Spleen (tissue), 11 donors: ENCODE measurements around the gene BTBD2. TPM values are rescaled to one million over a fixed set of nuclear protein-coding genes. Genes with fewer than 3 reads are reported as not detected.

ENCODE experiments used
- DNase-seq: peaks from one replicate; pipeline ENCODE4 v3.0.0-alpha.2; 2020
- H3K27ac ChIP-seq, 8 donors: fragments of 200-600 bp; sonication (generic) in 7 of 8; 1 replicate in 4 of 8; 2 replicates in 4 of 8; pipeline versions ENCODE4 v1.5.0 to v1.8.0; 2016 to 2021; ENCODE audit warnings: inconsistent platforms in 4 of 8, mild to moderate bottlenecking in 4 of 8, moderate library complexity in 1 of 8
- H3K27me3 ChIP-seq, 7 donors: fragments of 200-600 bp; sonication (generic) in 6 of 7; replicated peaks in 1 of 7; 1 replicate in 4 of 7; 2 replicates in 3 of 7; pipeline versions ENCODE4 v1.5.0 to v1.8.0; 2016 to 2021; ENCODE audit warnings: inconsistent platforms in 3 of 7, mild to moderate bottlenecking in 1 of 7
- H3K36me3 ChIP-seq, 6 donors: fragments of 200-600 bp; sonication (generic) in 5 of 6; 1 replicate in 4 of 6; 2 replicates in 2 of 6; pipeline versions ENCODE4 v1.5.0 to v1.8.0; 2016 to 2021; ENCODE audit warnings: inconsistent platforms in 2 of 6
- H3K4me1 ChIP-seq, 6 donors: fragments of 200-600 bp; sonication (generic) in 5 of 6; 1 replicate in 3 of 6; 2 replicates in 3 of 6; pipeline versions ENCODE4 v1.5.0 to v1.8.0; 2016 to 2021; ENCODE audit warnings: inconsistent platforms in 3 of 6
- H3K4me3 ChIP-seq, 8 donors: fragments of 200-600 bp; sonication (generic) in 7 of 8; 1 replicate in 4 of 8; 2 replicates in 4 of 8; pipeline versions ENCODE4 v1.5.0 to v1.8.0; 2016 to 2021; ENCODE audit warnings: inconsistent platforms in 4 of 8, mild to moderate bottlenecking in 4 of 8, moderate library complexity in 2 of 8
- H3K9me3 ChIP-seq, 8 donors: fragments of 200-600 bp; sonication (generic) in 7 of 8; 1 replicate in 4 of 8; 2 replicates in 4 of 8; pipeline versions ENCODE4 v1.5.0 to v1.8.0; 2016 to 2021; ENCODE audit warnings: inconsistent platforms in 4 of 8
- CTCF ChIP-seq, 11 experiments: fragments of 200-600 bp in 7 of 11; fragments of 450-650 bp in 4 of 11; sonication (generic) in 4 of 11; IDR thresholded peaks in 8 of 11; conservative IDR thresholded peaks in 3 of 11; 1 replicate in 7 of 11; 2 replicates in 4 of 11; pipeline versions ENCODE4 v1.4.0 to v1.8.0; 2016 to 2021; ENCODE audit warnings: antibody characterized with exemption in 11 of 11, inconsistent platforms in 4 of 11, mild to moderate bottlenecking in 1 of 11
- POLR2A ChIP-seq, 3 donors: fragments of 450-650 bp; IDR thresholded peaks; one replicate each; pipeline ENCODE4 v1.5.1; 2017; ENCODE audit warnings: antibody characterized with exemption in 3 of 3, mild to moderate bottlenecking in 1 of 3
- POLR2AphosphoS5 ChIP-seq, 3 donors: sonication (generic); formaldehyde crosslinking; IDR thresholded peaks; one replicate each; pipeline ENCODE4 v1.5.1; 2017; ENCODE audit warnings: antibody characterized with exemption in 3 of 3
- WGBS, 5 donors: extraction: QIAGEN DNeasy Blood & Tissue Kit in 3 of 5; methylation state at CpG; one replicate each; pipeline versions ENCODE4 v1.1.5 to v1.1.7; 2013 to 2018; 5-methylcytosine and 5-hydroxymethylcytosine counted together
- intact Hi-C: fragments of 100-400 bp; cut with DNase I; formaldehyde crosslinking; loops from one replicate; pipeline ENCODE4 v1.15.0; 2023; ENCODE audit warnings: low total_unique reads
- polyA plus RNA-seq, 3 donors: library from polyadenylated mRNA; stranded (reverse); fragments of 200-250 nt; gene quantifications; one replicate each; pipeline ENCODE4 v1.2.1, GENCODE V29; 2013
- total RNA-seq, 7 donors: library from RNA; depleted of rRNA in 3 of 7; stranded (reverse); fragments of >200 nt in 3 of 7; fragmentation: NEBNext Ultra II Directional in 4 of 7; extraction: Animal tissue kit (Norgen Biotek cat#: 25700) in 4 of 7; gene quantifications; one replicate each; pipeline versions ENCODE4 v1.1.0 to v1.2.1, GENCODE V29; 2016 to 2021
- donor health status: healthy with polysubstance abuse.
- donor health status: DM: no; HTN: no; CAD: no; lungs with moderate emphysema.
- donor health status: DM: no; HTN: no; CAD: no.
- donor health status: Bipolar disorder and iron deficiency.
- donor health status: healthy.
- donor health status: DM: no; HTN: no; CAD: no.
- donor health status: DM: yes; HTN: yes; CAD: no.

Gene BTBD2
- total and polyA plus RNA-seq, 10 donors: 29.1 to 77.1 (median 57.1) TPM

- intact Hi-C loops: no loop called here
- H3K36me3 ChIP-seq: peaks cover 0 to 88% (median 10%) of the 10 kb centered on the region in 6 donors
- WGBS, 5 donors: 87 to 90% (median 88%) methylated on average over 13 to 19 of the region's 19 CpGs
- DNase-seq: no peak
- no peak overlapping the region for H3K27ac ChIP-seq
- H3K9me3 ChIP-seq: no peaks in the 10 kb centered on the region
- TF ChIP-seq POLR2A (IDR thresholded peaks at IDR 0.05): no peak
- TF ChIP-seq POLR2AphosphoS5 (IDR thresholded peaks at IDR 0.05): peak in 1 of 3 donors; percentile 28
- H3K4me3 ChIP-seq: no peak overlapping the region
- H3K27me3 ChIP-seq: no peaks in the 10 kb centered on the region
- peaks cover 0 to 99% (median 58%) of the 10 kb centered on the region in 6 donors for H3K4me1 ChIP-seq
Measured at GRCh38 chr19:1953037-1953436, 62.5 kb downstream of the BTBD2 start.

GRCh38 chr19:1952635-1953034 is 62.9 kb downstream of the BTBD2 start:
- no peak for DNase-seq
- 83 to 88% (median 87%) methylated on average over 18 to 21 of the region's 21 CpGs for WGBS, 5 donors
- Histone ChIP-seq H3K9me3 (no peaks in the 10 kb centered on the region), H3K4me1 (peaks cover 0 to 99% (median 61%) of the 10 kb centered on the region in 6 donors), H3K27ac (no peak overlapping the region), H3K4me3 (no peak overlapping the region), H3K36me3 (peaks cover 0 to 84% (median 10%) of the 10 kb centered on the region in 6 donors), H3K27me3 (no peaks in the 10 kb centered on the region)
- intact Hi-C loops: no loop called here
- TF ChIP-seq POLR2AphosphoS5 (IDR thresholded peaks at IDR 0.05) (peak in 1 of 3 donors; percentile 39), CTCF (IDR thresholded peaks at IDR 0.05 in 8 of 11, conservative IDR thresholded peaks at IDR 0.05 in 3 of 11) (no peak)

- no peaks in the 10 kb centered on the region for H3K9me3 ChIP-seq
- H3K4me1 ChIP-seq: peaks cover 2 to 99% (median 66%) of the 10 kb centered on the region in 6 donors
- no peak for TF ChIP-seq CTCF (IDR thresholded peaks at IDR 0.05 in 8 of 11, conservative IDR thresholded peaks at IDR 0.05 in 3 of 11)
- TF ChIP-seq POLR2A (IDR thresholded peaks at IDR 0.05): no peak
- peak in 1 of 3 donors; percentile 30 for TF ChIP-seq POLR2AphosphoS5 (IDR thresholded peaks at IDR 0.05)
- no peak overlapping the region for H3K4me3 ChIP-seq
- intact Hi-C loops: no loop called here
- H3K36me3 ChIP-seq: peaks cover 0 to 74% (median 10%) of the 10 kb centered on the region in 6 donors
- H3K27me3 ChIP-seq: no peaks in the 10 kb centered on the region
- DNase-seq: no peak
- H3K27ac ChIP-seq: no peak overlapping the region
- WGBS, 5 donors: 96 to 98% (median 97%) methylated on average over 16 of the region's 16 CpGs
Measured at GRCh38 chr19:1950640-1951039, 64.9 kb downstream of the BTBD2 start.

- Histone ChIP-seq H3K4me3 (no peak overlapping the region), H3K36me3 (peaks cover 0 to 63% (median 10%) of the 10 kb centered on the region in 6 donors), H3K27me3 (no peaks in the 10 kb centered on the region), H3K27ac (peak overlapping the region in 3 of 8 donors; percentile 35 to 73 (median 62)), H3K9me3 (no peaks in the 10 kb centered on the region), H3K4me1 (peaks cover 9 to 99% (median 69%) of the 10 kb centered on the region in 6 donors)
- TF ChIP-seq CTCF (IDR thresholded peaks at IDR 0.05 in 8 of 11, conservative IDR thresholded peaks at IDR 0.05 in 3 of 11) (no peak), POLR2A (IDR thresholded peaks at IDR 0.05) (no peak), POLR2AphosphoS5 (IDR thresholded peaks at IDR 0.05) (no peak)
- 94 to 97% (median 95%) methylated on average over 43 to 44 of the region's 44 CpGs for WGBS, 5 donors
- intact Hi-C loops: loop anchor here (5.0 kb wide), 1 partner anchor 63 kb away; no protein-coding TSS in a partner anchor
- no peak for DNase-seq
Measured at GRCh38 chr19:1949304-1950101, 66.0 kb downstream of the BTBD2 start.
